GM18909 (cell line): ENCODE measurements around the gene SPATA3.
"Not testable (repeated sequence)": the region's sequence is repeated elsewhere in the genome, so short reads cannot be mapped to it uniquely, and the experiment has no call there.

Source experiments
- ATAC-seq: cut with Tn5 transposase; IDR thresholded peaks from one replicate; pipeline ENCODE4 v1.9.1; 2021; ENCODE audit warnings: mild to moderate bottlenecking; ENCODE audit not compliant: unreplicated experiment, poor library complexity

The SPATA3 gene

GRCh38 chr2:231016566-231017230 lies 20.8 kb downstream of the SPATA3 start:
- ATAC-seq, result no peak

DNA sequence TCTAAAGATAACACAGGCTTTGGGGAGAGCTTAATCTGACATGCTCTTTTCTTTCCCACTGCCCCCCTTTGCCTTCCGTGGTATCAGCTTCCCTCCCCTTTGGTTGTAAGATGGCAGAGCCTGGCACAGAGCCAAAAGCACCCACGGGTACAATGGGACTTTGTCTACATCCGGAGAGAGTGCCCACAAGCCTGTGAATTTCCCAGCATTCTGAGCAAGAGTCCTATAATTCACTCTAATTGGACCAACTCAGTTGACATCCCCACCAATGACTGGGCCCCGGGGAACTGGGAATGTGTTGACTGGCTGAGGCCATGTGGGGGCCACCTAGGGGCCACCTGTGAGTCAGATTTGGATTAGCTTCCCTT lies 21.3 kb downstream of the SPATA3 start:
- ATAC-seq, result no peak

GRCh38 chr2:231018184-231018583 lies 22.3 kb downstream of the SPATA3 start:
- ATAC-seq, result no peak

DNA sequence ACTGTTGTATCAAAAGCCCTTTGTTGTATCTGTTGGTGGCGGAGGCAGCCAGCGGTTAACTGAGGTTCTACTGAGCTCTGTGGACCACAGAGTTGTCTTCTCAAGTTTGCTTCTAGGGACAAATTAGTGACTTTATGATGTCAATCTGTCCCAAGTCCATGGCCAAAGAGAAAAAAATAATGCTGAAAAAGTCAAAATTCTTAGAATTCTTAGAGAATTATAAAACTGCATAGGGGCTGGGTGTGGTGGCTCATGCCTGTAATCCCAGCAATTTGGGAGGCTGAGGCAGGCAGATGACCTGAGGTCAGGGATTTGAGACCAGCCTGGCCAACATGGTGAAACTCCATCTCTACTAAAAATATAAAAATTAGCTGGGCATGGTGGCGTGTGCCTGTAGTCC lies 29.1 kb downstream of the SPATA3 start:
- not testable (repeated sequence) for ATAC-seq

GRCh38 chr2:231028889-231029288 lies 33.0 kb downstream of the SPATA3 start:
- no peak for ATAC-seq

GRCh38 chr2:231029563-231029962 lies 33.6 kb downstream of the SPATA3 start:
- ATAC-seq, result no peak

DNA sequence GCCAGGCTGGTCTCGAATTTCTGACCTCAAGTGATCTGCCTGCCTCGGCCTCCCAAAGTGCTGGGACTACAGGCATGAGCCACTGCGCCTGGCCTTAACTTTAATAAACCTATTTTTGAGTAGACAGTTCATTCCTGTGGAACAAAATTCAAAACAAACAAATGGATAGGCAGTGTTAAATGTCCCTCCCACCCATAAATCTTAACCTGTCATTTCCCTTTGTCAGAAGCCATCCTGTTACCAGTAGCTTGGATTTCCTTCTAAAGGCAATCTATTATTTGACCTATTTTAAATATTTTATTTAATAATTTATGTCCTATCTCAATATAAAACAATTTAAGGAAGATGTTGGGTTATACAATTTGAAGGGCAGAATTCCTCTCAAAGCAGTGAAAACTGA lies 34.8 kb downstream of the SPATA3 start:
- ATAC-seq, result no peak

GRCh38 chr2:231032575-231033140 lies 36.7 kb downstream of the SPATA3 start:
- no peak for ATAC-seq

DNA sequence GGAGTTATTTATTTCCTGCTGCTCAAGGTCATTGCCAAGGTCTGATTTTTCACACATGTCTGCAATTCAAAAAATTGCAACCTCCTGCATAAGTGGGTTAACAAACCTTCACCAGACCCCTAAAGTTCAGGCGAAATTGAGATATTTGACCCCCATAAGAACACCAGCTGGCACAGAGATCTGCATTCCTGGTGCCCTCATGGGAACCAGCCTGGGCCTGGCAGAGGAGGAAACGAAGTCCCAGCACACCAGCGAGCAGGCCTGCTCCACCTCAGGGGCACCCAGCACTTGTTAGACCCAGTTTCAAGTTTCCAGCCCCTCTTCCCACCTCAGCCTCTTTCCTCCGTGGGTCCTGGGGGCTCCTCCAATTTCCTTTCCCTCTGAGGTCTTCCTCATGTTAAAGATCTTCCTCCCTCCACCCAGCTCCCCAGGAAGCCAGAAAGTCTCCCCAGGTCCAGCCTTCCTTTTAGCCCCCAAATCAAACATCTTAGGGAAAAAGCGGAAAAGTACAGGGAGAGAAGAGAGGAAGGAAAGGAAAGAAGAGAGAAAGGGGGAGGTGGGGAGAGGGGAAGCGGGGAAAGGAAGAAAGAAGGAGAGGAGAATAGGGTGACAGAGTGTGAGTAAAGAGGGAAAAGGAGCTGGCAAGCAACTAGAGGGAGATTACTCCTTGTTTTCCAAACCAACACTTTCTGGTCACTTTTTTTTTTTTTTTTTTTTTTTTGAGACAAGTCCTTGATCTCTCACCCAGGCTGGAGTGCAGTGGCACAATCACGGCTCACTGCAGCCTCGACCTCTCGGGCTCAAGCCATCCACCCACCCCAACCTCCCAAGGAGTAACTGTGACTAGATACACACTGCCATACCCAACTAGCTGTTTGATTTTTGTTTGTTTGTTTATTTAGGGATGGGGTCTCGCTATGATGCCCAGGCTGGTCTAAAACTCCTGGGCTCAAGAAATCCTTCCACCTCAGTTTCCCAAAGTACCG lies 37.5 kb downstream of the SPATA3 start:
- ATAC-seq, result no peak

DNA sequence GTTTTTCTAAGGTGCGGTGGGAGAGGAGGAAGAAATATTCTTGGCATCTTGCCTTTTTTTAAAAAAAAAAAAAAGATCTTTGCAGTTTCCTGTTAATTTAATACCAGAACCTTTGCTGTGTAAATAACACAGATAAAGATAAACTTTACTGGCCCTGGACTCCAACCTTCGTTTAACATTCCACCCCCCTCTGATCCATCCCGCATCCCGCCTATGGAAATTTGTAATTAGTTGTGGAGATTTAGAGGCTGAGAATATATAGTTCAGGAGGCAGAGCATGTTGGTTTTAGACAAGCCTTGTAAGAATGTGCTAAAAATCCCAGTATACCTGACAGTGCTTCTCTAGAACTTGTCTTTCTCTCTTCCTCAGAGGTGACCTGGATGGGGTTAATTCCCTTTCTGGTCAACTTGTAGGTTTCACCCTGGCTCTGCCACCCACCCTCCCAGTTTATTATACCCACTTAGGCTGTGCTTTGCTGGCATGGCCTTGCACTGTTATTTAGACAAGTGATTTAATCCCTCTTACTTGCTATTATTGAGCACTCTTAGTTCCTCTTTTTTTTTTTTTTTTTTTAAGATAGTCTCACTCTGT lies 38.5 kb downstream of the SPATA3 start:
- ATAC-seq, result no peak

DNA sequence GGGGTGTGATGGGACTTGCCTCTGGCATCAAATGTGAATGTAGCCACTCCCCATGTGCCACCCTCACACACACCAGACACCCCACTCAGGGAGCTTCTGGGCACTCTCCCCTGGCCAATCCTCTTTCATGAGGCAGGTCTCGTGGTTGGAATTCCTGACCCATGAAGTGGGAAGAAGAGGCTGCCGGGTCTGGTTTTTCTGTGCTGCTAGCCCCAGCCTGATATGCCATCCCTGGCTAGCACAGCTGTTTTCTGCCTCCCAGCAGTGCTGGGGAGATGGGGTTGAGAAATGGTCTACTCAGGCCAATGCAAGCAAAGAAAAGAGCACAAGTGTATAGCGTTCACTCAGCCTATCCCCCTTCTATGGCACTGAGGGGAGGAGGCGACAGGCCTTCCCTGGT lies 40.2 kb downstream of the SPATA3 start:
- no peak for ATAC-seq

- ATAC-seq, result no peak
These were observed 40.7 kb downstream of the SPATA3 start for GRCh38 chr2:231036578-231037106.

DNA sequence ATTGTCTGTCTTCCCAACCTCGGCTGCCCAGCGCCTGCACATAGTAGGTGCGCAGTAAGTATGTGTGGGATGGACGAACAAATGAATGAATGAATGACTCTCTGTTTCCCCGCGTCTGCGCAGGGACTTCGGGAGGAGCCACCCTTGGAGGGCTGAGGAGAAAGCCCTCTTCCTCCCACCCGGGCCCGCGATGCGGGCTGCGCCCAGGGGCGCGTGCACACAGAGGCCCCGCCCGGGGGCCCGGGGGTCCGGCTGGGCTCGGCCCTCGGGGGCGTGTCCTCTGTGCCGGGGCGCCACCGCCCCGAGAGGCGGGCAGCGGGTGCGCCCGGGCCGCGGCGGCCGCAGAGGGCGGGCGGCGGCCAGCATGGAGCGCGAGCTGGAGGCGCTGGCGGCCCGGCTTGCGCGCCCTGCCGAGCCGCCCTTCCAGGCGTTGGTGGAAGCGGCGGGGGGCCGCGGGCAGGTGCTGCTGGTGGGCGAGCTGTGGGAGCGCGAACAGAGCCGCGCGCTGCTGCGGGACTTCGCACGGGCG lies 41.3 kb downstream of the SPATA3 start, which contains the start of gene C2orf72:
Gene C2orf72, plus strand, starts transcription at position 322 of the 529 bp plus-strand sequence. Its CDS starts 43 bp downstream, at position 365.
- no peak for ATAC-seq

DNA sequence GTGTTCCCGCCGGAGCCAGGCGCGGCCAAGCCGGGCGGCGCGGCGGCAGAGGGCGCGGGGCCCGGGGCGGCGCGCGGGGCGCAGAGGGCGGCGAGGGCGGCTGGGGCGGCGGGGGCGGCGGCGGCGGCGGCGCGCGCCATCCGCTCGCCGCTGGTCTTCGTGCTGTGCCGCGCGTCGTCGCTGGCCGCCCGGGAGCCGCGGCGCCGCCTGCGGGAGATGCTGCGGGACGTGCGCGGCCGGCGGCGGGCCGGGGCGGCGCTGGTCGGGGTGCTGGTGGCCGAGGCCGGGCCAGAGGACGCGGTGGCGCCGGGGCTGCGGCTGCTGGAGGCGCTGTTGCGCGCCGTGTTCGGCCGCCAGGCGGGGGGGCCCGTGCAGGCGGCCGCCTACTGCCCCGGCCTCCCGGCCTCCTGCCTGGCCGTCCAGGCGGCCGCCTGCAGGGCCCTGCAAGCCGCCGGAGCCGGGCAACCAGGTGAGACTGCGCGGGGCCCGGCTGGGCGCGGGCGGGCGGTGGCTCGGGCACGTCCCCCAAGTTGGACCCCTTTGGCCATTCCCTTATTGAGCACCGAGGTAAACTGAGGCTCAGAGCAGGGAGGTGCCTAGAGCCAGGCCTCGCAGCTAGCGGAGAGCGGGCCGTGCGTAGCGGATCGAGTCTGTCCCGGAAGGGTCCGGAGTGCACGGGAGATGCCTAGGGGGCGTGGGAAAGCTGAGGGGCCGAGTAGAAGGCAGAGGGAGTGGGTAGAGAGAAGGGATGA lies 42.0 kb downstream of the SPATA3 start:
- no peak for ATAC-seq

DNA sequence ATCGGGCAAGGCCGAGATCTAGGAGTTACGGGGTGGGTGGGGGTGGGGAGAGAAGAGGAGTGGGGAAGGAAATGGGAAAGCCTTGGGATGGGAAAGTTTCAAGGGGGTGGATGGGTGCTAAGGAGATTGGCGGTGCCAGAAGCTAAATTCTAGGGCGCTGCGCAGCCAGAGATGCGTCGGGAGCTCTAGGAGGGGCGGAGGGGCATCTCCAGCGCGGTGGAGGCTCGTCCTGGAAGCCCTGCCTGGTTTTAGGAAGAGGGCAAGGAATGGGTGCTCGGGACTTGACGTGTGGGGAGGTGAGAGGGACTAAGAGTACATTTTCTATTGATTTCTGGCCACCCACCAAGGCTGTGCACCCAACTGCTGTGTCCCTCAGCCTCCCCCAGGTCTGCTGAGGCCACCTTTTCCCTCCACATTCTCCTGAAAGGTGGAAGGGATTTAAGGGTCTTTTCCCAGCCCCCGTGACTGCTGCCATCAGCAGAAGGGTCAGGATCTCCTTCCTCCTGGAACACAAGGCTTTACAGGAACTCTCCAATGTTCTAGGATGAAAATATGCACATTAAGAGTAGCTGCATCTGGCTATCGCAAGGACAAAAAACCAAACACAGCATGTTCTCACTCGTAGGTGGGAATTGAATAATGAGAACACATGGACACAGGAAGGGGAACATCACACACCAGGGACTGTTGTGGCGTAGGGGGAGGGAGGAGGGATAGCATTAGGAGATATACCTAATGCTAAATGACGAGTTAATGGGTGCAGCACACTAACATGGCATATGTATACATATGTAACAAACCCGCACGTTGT lies 42.8 kb downstream of the SPATA3 start:
- no peak for ATAC-seq

DNA sequence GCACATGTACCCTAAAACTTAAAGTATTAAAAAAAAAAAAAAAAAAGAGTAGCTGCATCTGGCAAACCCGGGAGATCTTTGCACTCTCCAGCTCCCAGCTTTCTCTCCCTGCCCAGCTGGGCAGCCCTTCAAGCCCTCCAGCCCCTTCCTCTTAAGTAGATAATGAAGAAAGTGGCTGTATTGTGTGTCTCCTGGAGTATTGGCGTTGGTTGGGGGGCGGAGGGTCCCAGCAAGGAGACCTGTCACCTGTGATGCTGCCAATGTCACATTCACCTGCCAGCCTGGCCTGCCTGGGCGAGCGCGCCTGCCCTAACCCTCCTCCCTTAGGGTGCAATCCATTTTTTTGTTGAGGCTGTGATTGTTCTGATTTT lies 43.4 kb downstream of the SPATA3 start:
- ATAC-seq, result no peak

- ATAC-seq, result no peak
These were observed 44.0 kb downstream of the SPATA3 start for GRCh38 chr2:231039821-231040364.

- no peak for ATAC-seq
These were observed 45.3 kb downstream of the SPATA3 start for GRCh38 chr2:231041061-231041689.
